GM06990 (cell line): ENCODE measurements around the gene NLGN4X.

Experiments used
- DNase-seq: peaks from one replicate; pipeline ENCODE4 v3.0.0-alpha.2; 2011; ENCODE audit not compliant: insufficient read length; ENCODE audit errors: extremely low read depth
- H3K27me3 ChIP-seq: replicated peaks from 2 replicates; pipeline ENCODE4 v1.6.0; 2011; ENCODE audit warnings: low read length; ENCODE audit not compliant: control insufficient read depth, insufficient read depth
- H3K36me3 ChIP-seq: 2 replicates; pipeline ENCODE4 v1.5.1; 2011; ENCODE audit warnings: low read length; ENCODE audit not compliant: control insufficient read depth, insufficient read depth
- H3K4me3 ChIP-seq: replicated peaks from 2 replicates; pipeline ENCODE4 v1.5.1; 2011; ENCODE audit warnings: low read depth, mild to moderate bottlenecking, control low read depth, low read length
- TF ChIP-seq, protein P1 (sequence below): IDR thresholded peaks from 2 replicates; pipeline ENCODE4 v1.5.1; 2011; ENCODE audit warnings: low read length, control low read depth, mild to moderate bottlenecking, inconsistent platforms; ENCODE audit not compliant: insufficient read depth, poor library complexity, severe bottlenecking

Gene NLGN4X

DNA sequence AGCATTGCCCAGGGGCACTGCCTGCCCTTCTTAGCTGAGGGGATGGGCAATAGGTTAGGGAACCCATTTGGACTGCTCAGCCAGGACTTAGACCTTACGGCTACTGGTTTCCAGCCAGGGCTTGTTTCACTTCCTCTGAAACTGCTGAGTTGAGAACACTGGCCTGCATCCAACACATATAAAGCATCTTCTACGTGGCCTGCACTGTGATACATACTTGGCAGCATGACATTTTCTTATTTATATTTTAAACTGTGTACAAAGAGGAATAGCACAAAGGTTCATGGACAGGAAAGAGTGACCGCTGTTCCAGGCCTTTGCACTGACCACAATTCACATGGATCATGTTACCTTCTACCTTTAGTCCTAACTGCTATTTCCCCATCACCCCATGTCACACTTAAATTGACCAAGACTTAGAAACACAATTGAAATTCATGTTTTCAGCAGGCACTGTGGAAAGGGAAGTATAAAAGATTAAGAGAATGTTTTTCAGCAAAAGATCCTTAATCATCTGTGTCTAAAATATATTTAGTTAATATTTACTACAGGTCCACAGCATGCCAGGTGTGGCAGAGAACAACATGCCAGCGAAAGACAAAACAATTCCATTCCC lies 43.7 kb downstream of the NLGN4X start:
- no peaks in the 10 kb centered on the region for H3K27me3 ChIP-seq
- no peaks in the 10 kb centered on the region for H3K36me3 ChIP-seq
- TF ChIP-seq, protein P1, sequence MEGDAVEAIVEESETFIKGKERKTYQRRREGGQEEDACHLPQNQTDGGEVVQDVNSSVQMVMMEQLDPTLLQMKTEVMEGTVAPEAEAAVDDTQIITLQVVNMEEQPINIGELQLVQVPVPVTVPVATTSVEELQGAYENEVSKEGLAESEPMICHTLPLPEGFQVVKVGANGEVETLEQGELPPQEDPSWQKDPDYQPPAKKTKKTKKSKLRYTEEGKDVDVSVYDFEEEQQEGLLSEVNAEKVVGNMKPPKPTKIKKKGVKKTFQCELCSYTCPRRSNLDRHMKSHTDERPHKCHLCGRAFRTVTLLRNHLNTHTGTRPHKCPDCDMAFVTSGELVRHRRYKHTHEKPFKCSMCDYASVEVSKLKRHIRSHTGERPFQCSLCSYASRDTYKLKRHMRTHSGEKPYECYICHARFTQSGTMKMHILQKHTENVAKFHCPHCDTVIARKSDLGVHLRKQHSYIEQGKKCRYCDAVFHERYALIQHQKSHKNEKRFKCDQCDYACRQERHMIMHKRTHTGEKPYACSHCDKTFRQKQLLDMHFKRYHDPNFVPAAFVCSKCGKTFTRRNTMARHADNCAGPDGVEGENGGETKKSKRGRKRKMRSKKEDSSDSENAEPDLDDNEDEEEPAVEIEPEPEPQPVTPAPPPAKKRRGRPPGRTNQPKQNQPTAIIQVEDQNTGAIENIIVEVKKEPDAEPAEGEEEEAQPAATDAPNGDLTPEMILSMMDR, result no peak
- H3K4me3 ChIP-seq, result no peak overlapping the region
- no peak for DNase-seq

DNA sequence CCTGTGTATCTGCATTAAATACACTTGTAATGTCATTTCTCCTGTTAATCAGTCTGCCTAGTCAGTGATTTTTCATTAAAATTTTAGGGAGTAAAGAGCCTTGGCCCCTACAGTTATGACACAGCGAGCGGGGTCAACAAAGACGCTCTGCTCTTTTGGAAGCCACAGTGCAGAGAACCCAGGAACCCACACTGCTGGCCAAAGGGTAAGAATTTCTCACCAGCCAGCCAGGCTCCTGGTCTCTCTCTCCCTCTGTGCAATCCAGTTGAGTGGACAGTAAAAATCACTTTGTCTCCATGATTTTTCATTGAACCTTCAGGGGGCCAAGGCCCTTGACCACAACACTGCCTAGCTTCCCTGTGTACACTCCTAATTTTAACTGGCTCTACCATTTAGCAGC lies 52.8 kb downstream of the NLGN4X start:
- no peaks in the 10 kb centered on the region for H3K36me3 ChIP-seq

DNA sequence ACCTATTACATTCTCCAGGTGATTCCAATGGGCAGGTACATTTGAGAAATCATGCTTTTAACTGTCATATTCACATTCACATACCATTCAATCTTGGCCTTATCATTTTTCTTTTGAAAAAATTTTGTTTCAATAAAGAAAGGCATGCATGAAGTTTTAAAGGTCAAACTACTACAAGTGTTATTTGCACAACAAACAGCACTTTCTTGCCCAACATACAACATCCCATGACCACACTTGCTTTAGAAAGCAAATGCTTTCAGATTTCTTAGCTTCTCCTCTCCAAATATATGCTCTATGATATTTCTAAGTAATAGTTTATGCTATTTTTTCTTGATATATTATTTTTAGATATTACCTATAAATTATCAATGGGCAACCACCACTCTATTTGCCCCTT lies 58.2 kb downstream of the NLGN4X start:
- Histone ChIP-seq H3K36me3 (no peaks in the 10 kb centered on the region), H3K27me3 (no peaks in the 10 kb centered on the region), H3K4me3 (no peak overlapping the region)
- TF ChIP-seq, protein P1, result no peak
- DNase-seq, result no peak

More for the DNA sequence above, 52.8 kb downstream of the NLGN4X start:
- no peak for DNase-seq
- H3K4me3 ChIP-seq, result no peak overlapping the region
- TF ChIP-seq, protein P1, result no peak
- no peaks in the 10 kb centered on the region for H3K27me3 ChIP-seq

DNA sequence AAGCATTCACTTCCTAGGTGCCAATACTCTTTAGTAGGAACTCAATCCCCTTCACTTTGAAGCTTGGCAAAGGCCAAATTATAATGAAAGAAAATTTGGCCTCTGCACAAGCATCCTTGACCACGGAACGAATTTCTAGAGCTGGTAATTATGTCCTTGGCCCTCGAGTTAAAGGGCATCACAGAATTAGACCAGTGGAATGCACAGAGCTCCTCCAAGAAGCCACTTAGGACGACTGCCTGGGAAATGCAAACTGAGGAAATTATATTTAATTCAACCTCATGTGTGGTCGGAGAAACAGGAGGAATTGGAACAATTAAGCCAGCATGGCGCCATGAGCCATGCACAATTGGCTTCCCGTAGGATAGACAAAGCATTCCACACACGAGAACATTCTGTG lies 59.3 kb downstream of the NLGN4X start:
- H3K27me3 ChIP-seq, result no peaks in the 10 kb centered on the region
- H3K36me3 ChIP-seq, result no peaks in the 10 kb centered on the region
- TF ChIP-seq, protein P1, result no peak
- no peak for DNase-seq
- H3K4me3 ChIP-seq, result no peak overlapping the region

DNA sequence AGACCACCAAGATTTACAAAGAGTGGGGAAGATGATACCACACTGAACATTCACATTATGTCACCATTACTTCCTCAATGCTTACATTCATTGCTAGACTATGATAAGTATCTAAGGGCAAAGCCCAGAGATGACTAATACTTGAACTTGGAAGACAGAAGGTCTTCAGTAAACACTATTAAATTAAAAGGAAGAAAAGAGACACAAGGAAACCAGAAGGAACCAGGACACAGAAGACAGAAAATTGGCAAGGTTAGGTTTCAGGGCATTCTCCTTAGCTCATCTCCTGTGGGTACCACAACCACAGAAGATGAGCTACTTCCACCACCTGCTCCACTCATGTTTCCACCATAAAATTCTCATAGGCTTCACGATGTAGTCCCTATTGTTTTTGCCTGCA lies 64.9 kb downstream of the NLGN4X start:
- DNase-seq, result no peak
- no peaks in the 10 kb centered on the region for H3K27me3 ChIP-seq
- TF ChIP-seq, protein P1, result no peak
- no peaks in the 10 kb centered on the region for H3K36me3 ChIP-seq
- H3K4me3 ChIP-seq, result no peak overlapping the region

DNA sequence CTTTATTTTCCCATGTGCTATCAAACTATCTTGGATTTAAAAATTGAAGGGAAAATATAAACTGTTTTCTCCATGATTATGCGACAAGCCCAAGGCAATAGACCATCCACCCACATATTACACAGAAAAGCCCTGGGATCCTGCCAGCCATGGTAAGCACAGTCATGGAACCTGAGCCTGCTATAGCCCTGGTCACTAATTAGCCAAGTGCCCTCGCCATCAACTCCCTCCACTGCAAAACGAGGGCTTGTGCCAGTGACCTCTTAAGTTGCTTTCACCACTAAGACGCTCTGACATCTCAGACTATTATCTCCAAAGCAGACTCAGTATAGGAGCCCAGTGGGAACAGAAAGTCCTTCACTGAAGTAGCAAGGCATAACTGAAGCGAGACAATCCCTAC lies 69.2 kb downstream of the NLGN4X start:
- Histone ChIP-seq H3K4me3 (no peak overlapping the region), H3K36me3 (no peaks in the 10 kb centered on the region), H3K27me3 (no peaks in the 10 kb centered on the region)
- TF ChIP-seq, protein P1, result no peak
- no peak for DNase-seq
